ENCODE measurements around the gene PPM1B. TPM values are rescaled to one million over a fixed set of nuclear protein-coding genes. Genes with fewer than 3 reads are reported as not detected.
"Not testable (repeated sequence)": the region's sequence is repeated elsewhere in the genome, so short reads cannot be mapped to it uniquely, and the experiment has no call there.

Gene PPM1B
- total and polyA plus RNA-seq, 2 of the 13 experiments (the other 11 are each of a cell fraction or from before 2014, with no cell fraction given): 24.4 to 25.0 TPM

DNA sequence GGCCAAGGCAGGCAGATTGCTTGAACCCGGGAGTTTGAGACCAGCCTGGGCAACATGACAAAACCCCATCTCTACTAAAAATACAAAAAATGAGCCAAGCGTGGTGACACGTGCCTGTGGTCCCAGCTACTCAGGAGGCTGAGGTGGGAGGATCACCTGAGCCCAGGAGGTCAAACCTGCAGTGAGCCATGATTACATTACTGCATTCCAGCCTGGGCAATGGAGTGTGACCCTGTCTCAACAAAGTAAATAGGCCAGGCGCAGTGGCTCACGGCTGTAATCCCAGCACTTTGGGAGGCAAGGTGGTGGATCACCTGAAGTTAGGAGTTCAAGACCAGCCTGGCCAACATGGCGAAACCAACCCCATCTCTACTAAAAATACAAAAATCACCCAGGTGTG is 80.6 kb downstream of the PPM1B start:
- H3K4me1 ChIP-seq (ENCODE audit: insufficient read depth, low read length): peaks cover 18% of the 10 kb centered on the region
- H3K4me2 ChIP-seq (ENCODE audit: low read depth, low read length); DNase-seq (ENCODE audit: low spot score); POLR2A ChIA-PET; ATAC-seq; CTCF ChIA-PET (ENCODE audit: low intra/inter-chr PET ratio, low total read pairs); H4K20me1 ChIP-seq (ENCODE audit: insufficient read depth, low read length); H3K4me3 ChIP-seq (replicated peaks in 1 of 3; ENCODE audit: insufficient read depth in 1 of 3, low read depth in 2 of 3, low read length in 3 of 3); H3K27me3 ChIP-seq (ENCODE audit: control insufficient read depth in 1 of 2, insufficient read depth in 2 of 2, low read length in 2 of 2); H3K79me2 ChIP-seq (ENCODE audit: insufficient read depth, low read length); H3K27ac ChIP-seq (ENCODE audit: extremely low read length, insufficient read depth, low read length); FAIRE-seq; H3K9ac ChIP-seq (ENCODE audit: insufficient read depth, low read depth, low read length); H3K36me3 ChIP-seq (replicated peaks in 1 of 2; ENCODE audit: control insufficient read depth in 1 of 2, insufficient read depth in 2 of 2, low read length in 2 of 2); H2AFZ ChIP-seq (ENCODE audit: low read length); BruUV-seq (replicated peaks); H3K9me3 ChIP-seq (ENCODE audit: low read length): not testable (repeated sequence)
- 0 out of 2 replicates have a peak, but pooled peaks have one; percentile 12 for TF ChIP-seq ZNF121 (CRISPR knock-in tag; IDR thresholded peaks at IDR 0.05)
- TF ChIP-seq TEAD3 (CRISPR knock-in tag; optimal IDR thresholded peaks at IDR 0.05; ENCODE audit: borderline replicate concordance): peak; percentile 51
- TF ChIP-seq ZNF770 (CRISPR knock-in tag; IDR thresholded peaks at IDR 0.05): peak; percentile 75
- WGBS (ENCODE audit: low lambda C conversion rate): 53% methylated on average over 6 of the region's 6 CpGs
- intact Hi-C loops (cut with micrococcal nuclease; ENCODE audit: unreplicated experiment) (loop anchor here (5.0 kb wide), 1 partner anchor 708 kb away; no protein-coding TSS in a partner anchor), in situ Hi-C loops (cut with HindIII; ENCODE audit: extremely low pct_ligation_motif_present, low pct_unique_long_range_greater_than_20kb) (loop anchor here (5.0 kb wide), 1 partner anchor 43 kb away; no protein-coding TSS in a partner anchor)

- WGBS (ENCODE audit: low lambda C conversion rate): 8% methylated on average over 3 of the region's 3 CpGs
- ChIA-PET POLR2A (no interaction called here), CTCF (ENCODE audit: low intra/inter-chr PET ratio, low total read pairs) (no interaction called here)
- DNase-seq (ENCODE audit: low spot score) (no peak), ATAC-seq (no peak), FAIRE-seq (no peak)
- Histone ChIP-seq H3K27ac (ENCODE audit: extremely low read length, insufficient read depth, low read length) (no peak overlapping the region), H3K9me3 (ENCODE audit: low read length) (no peaks in the 10 kb centered on the region), H3K4me2 (ENCODE audit: low read depth, low read length) (no peak overlapping the region), H3K4me1 (ENCODE audit: insufficient read depth, low read length) (peaks cover 10% of the 10 kb centered on the region), H2AFZ (ENCODE audit: low read length) (no peak overlapping the region), H3K9ac (ENCODE audit: insufficient read depth, low read depth, low read length) (no peak overlapping the region), H3K79me2 (ENCODE audit: insufficient read depth, low read length) (no peaks in the 10 kb centered on the region), H3K4me3 (replicated peaks in 1 of 3; ENCODE audit: insufficient read depth in 1 of 3, low read depth in 2 of 3, low read length in 3 of 3) (no peak overlapping the region), H4K20me1 (ENCODE audit: insufficient read depth, low read length) (no peaks in the 10 kb centered on the region), H3K27me3 (ENCODE audit: control insufficient read depth in 1 of 2, insufficient read depth in 2 of 2, low read length in 2 of 2) (no peaks in the 10 kb centered on the region; a peak in 1 of 5 replicates), H3K36me3 (replicated peaks in 1 of 2; ENCODE audit: control insufficient read depth in 1 of 2, insufficient read depth in 2 of 2, low read length in 2 of 2) (no peaks in the 10 kb centered on the region)
- in situ Hi-C loops (cut with HindIII; ENCODE audit: extremely low pct_ligation_motif_present, low pct_unique_long_range_greater_than_20kb): no loop called here
- no TSS peak for BruUV-seq (replicated peaks)
- intact Hi-C loops (cut with micrococcal nuclease; ENCODE audit: unreplicated experiment): no loop called here
- TF ChIP-seq ZNF775 (CRISPR knock-in tag; IDR thresholded peaks at IDR 0.05; ENCODE audit: borderline replicate concordance) (no peak), POLR2G (IDR thresholded peaks at IDR 0.05; ENCODE audit: low read depth, low read length) (no peak), MTF1 (CRISPR knock-in tag; IDR thresholded peaks at IDR 0.05) (no peak), ZBTB2 (CRISPR knock-in tag; IDR thresholded peaks at IDR 0.05; ENCODE audit: low read depth) (no peak), NR2F2 (IDR thresholded peaks at IDR 0.05; ENCODE audit: borderline replicate concordance, low read depth) (no peak), ZNF567 (CRISPR knock-in tag; IDR thresholded peaks at IDR 0.05; ENCODE audit: borderline replicate concordance) (no peak), ZNF225 (CRISPR knock-in tag; IDR thresholded peaks at IDR 0.05) (no peak), MTA1 (CRISPR knock-in tag; IDR thresholded peaks at IDR 0.05; ENCODE audit: borderline replicate concordance) (no peak), ZFP36L1 (CRISPR knock-in tag; IDR thresholded peaks at IDR 0.05) (no peak), CAMTA2 (CRISPR knock-in tag; IDR thresholded peaks at IDR 0.05; ENCODE audit: borderline replicate concordance) (no peak), GATAD1 (CRISPR knock-in tag; IDR thresholded peaks at IDR 0.05) (no peak), TRIM22 (IDR thresholded peaks at IDR 0.05) (no peak)
These were observed 81.7 kb downstream of the PPM1B start for GRCh38 chr2:44250376-44250775.
